Body of pancreas (tissue), 4 donors: ENCODE results near the gene CAPZA1.

Experiments used
- POLR2A ChIP-seq, 3 donors: fragments of 450-650 bp; IDR thresholded peaks; one replicate each; pipeline ENCODE4 v1.6.1; 2016; ENCODE audit warnings: antibody characterized with exemption in 3 of 3, mild to moderate bottlenecking in 2 of 3
- TF ChIP-seq, protein P1 (sequence below), 7 experiments: fragments of 450-650 bp in 4 of 7; fragments of 200-600 bp in 3 of 7; sonication (generic) in 3 of 7; IDR thresholded peaks; one replicate each; pipeline ENCODE4 v1.5.1; 2016 to 2019; ENCODE audit warnings: antibody characterized with exemption in 7 of 7

GRCh38 chr1:112714313-112715263 is 95.0 kb downstream of the CAPZA1 start:
- TF ChIP-seq, protein P1, sequence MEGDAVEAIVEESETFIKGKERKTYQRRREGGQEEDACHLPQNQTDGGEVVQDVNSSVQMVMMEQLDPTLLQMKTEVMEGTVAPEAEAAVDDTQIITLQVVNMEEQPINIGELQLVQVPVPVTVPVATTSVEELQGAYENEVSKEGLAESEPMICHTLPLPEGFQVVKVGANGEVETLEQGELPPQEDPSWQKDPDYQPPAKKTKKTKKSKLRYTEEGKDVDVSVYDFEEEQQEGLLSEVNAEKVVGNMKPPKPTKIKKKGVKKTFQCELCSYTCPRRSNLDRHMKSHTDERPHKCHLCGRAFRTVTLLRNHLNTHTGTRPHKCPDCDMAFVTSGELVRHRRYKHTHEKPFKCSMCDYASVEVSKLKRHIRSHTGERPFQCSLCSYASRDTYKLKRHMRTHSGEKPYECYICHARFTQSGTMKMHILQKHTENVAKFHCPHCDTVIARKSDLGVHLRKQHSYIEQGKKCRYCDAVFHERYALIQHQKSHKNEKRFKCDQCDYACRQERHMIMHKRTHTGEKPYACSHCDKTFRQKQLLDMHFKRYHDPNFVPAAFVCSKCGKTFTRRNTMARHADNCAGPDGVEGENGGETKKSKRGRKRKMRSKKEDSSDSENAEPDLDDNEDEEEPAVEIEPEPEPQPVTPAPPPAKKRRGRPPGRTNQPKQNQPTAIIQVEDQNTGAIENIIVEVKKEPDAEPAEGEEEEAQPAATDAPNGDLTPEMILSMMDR (IDR thresholded peaks at IDR 0.05): peak in 1 of 7 experiments; percentile 10
- no peak for TF ChIP-seq POLR2A (IDR thresholded peaks at IDR 0.05)
